K562 (cell line): Measurements from ENCODE around the gene DAAM1. TPM values are rescaled to one million over a fixed set of nuclear protein-coding genes. Genes with fewer than 3 reads are reported as not detected.

Experiments used
- ATAC-seq: fragments of 200-7000 bp; cut with Tn5 transposase; 3 replicates; pipeline ENCODE4 v1.9.1; 2020; ENCODE audit warnings: moderate library complexity
- BruUV-seq: library from RNA; stranded (reverse); fragments of 400-500 nt; replicated peaks from 2 replicates; lab custom pipeline; 2021; lab: Mats Ljungman, UMichigan
- CTCF ChIA-PET: fragments of 300-600 bp; formaldehyde crosslinking; extraction: SDS; loops from one replicate; lab custom pipeline; 2021; ENCODE audit warnings: low intra/inter-chr PET ratio; lab: Yijun Ruan, JAX
- POLR2A ChIA-PET: fragments of 300-600, 350-650 bp; sonication (Branson Sonifier 250); formaldehyde crosslinking; extraction: SDS; loops from one replicate; lab custom pipeline; 2021; ENCODE audit warnings: antibody characterized with exemption, inconsistent platforms; lab: Yijun Ruan, JAX
- DNase-seq, 4 experiments: peaks; one replicate each; pipeline versions ENCODE4 v3.0.0 to v3.0.0-alpha.2; 2011 to 2018; ENCODE audit warnings: low spot score in 3 of 4, mixed read lengths in 3 of 4; ENCODE audit errors: extremely low read depth in 1 of 4
- FAIRE-seq: peaks from 2 replicates; lab custom pipeline; 2011; peaks lifted over from hg19 to GRCh38; lab: Jason Lieb, UNC
- H2AFZ ChIP-seq: 2 replicates; pipeline ENCODE4 v1.6.0; 2011; ENCODE audit warnings: low read depth, low read length, control low read depth, inconsistent platforms
- H3K27ac ChIP-seq: fragments of 200-600 bp; 3 replicates; pipeline ENCODE4 v1.8.0; 2011; ENCODE audit warnings: low read depth, mild to moderate bottlenecking, control low read depth, inconsistent platforms, low read length, moderate library complexity, mixed read lengths; ENCODE audit errors: extremely low read depth
- H3K27me3 ChIP-seq, 2 experiments: fragments of 300-600 bp in 1 of 2; 2 replicates in 1 of 2; 3 replicates in 1 of 2; pipeline versions ENCODE4 v1.6.0 to v1.8.0; 2011; ENCODE audit warnings: inconsistent platforms in 2 of 2, low read length in 2 of 2, mild to moderate bottlenecking in 1 of 2, mixed read lengths in 1 of 2, moderate library complexity in 1 of 2; ENCODE audit not compliant: control insufficient read depth in 2 of 2, insufficient read depth in 2 of 2
- H3K36me3 ChIP-seq: fragments of 300-600 bp; 3 replicates; pipeline ENCODE4 v1.8.0; 2011; ENCODE audit warnings: mild to moderate bottlenecking, low read length, inconsistent platforms; ENCODE audit not compliant: control insufficient read depth, insufficient read depth
- H3K4me1 ChIP-seq, 2 experiments: fragments of 200-600 bp in 1 of 2; replicated peaks in 1 of 2; 2 replicates in 1 of 2; 3 replicates in 1 of 2; pipeline versions ENCODE4 v1.5.1 to v1.8.0; 2011; ENCODE audit warnings: inconsistent platforms in 2 of 2, low read length in 2 of 2, mild to moderate bottlenecking in 1 of 2, mixed read lengths in 1 of 2, moderate library complexity in 1 of 2; ENCODE audit not compliant: control insufficient read depth in 2 of 2, insufficient read depth in 2 of 2
- H3K4me2 ChIP-seq: 2 replicates; pipeline ENCODE4 v1.6.1; 2011; ENCODE audit warnings: low read length, control low read depth, inconsistent platforms, mixed read lengths; ENCODE audit not compliant: insufficient read depth
- H3K4me3 ChIP-seq: fragments of 200-600 bp; sonication (generic), shearing (Covaris generic); 2 replicates; pipeline ENCODE4 v1.5.1; 2016; ENCODE audit warnings: control low read depth, inconsistent platforms
- H3K79me2 ChIP-seq: fragments of 200-600 bp; 3 replicates; pipeline ENCODE4 v1.8.0; 2011; ENCODE audit warnings: low read length, inconsistent platforms; ENCODE audit not compliant: control insufficient read depth, insufficient read depth
- H3K9ac ChIP-seq, 2 experiments: 2 replicates each; pipeline versions ENCODE4 v1.6.0 to v1.6.1; 2011; ENCODE audit warnings: low read depth in 2 of 2, low read length in 2 of 2, control low read depth in 1 of 2, inconsistent platforms in 1 of 2, mild to moderate bottlenecking in 1 of 2, mixed read lengths in 1 of 2; ENCODE audit not compliant: insufficient read depth in 1 of 2
- H3K9me1 ChIP-seq: one replicate; pipeline ENCODE4 v1.6.0; 2011; ENCODE audit warnings: inconsistent platforms, mild to moderate bottlenecking, low read length, moderate library complexity; ENCODE audit not compliant: control insufficient read depth, insufficient read depth
- H3K9me3 ChIP-seq: replicated peaks from 2 replicates; pipeline ENCODE4 v1.5.1; 2011; ENCODE audit warnings: low read depth, low read length, inconsistent platforms; ENCODE audit not compliant: control insufficient read depth, insufficient read depth
- H4K20me1 ChIP-seq: replicated peaks from 2 replicates; pipeline ENCODE4 v1.6.1; 2011; ENCODE audit warnings: low read length, inconsistent platforms, mixed read lengths; ENCODE audit not compliant: control insufficient read depth, insufficient read depth
- BRD4 ChIP-seq: fragments of 200-600 bp; sonication (generic); IDR thresholded peaks from 2 replicates; pipeline ENCODE4 v1.6.1; 2017; ENCODE audit warnings: inconsistent platforms
- CCAR2 ChIP-seq: fragments of 200-400 bp; formaldehyde crosslinking; IDR thresholded peaks from 2 replicates; pipeline ENCODE4 v1.6.1; 2017; ENCODE audit warnings: mild to moderate bottlenecking, low read depth, low read length
- EGR1 ChIP-seq: fragments of 450-650 bp; conservative IDR thresholded peaks from 2 replicates; pipeline ENCODE4 v1.6.1; 2017; ENCODE audit warnings: mild to moderate bottlenecking
- GATA2 ChIP-seq: sonication (generic); formaldehyde crosslinking; IDR thresholded peaks from 2 replicates; pipeline ENCODE4 v1.4.0; 2020; ENCODE audit warnings: mild to moderate bottlenecking, missing genetic modification reagents
- MTA3 ChIP-seq: fragments of 450-650 bp; formaldehyde crosslinking; IDR thresholded peaks from 2 replicates; pipeline ENCODE4 v1.6.1; 2017; ENCODE audit warnings: mild to moderate bottlenecking, borderline replicate concordance
- RFX7 ChIP-seq: fragments of 250-450 bp; sonication (Bioruptor Pico); IDR thresholded peaks from 2 replicates; pipeline ENCODE4 v1.5.1; 2021; ENCODE audit warnings: mild to moderate bottlenecking
- ZNF592 ChIP-seq: fragments of 450-650 bp; IDR thresholded peaks from 2 replicates; pipeline ENCODE4 v1.6.1; 2017; ENCODE audit warnings: antibody characterized with exemption, mild to moderate bottlenecking
- ZNF699 ChIP-seq: fragments of 250-450 bp; sonication (Bioruptor Pico); IDR thresholded peaks from 2 replicates; pipeline ENCODE4 v1.8.0; 2021; ENCODE audit warnings: mild to moderate bottlenecking, moderate library complexity; ENCODE audit not compliant: insufficient replicate concordance
- ZNF717 ChIP-seq: fragments of 250-450 bp; sonication (Bioruptor Pico); IDR thresholded peaks from 2 replicates; pipeline ENCODE4 v1.5.0; 2021
- WGBS: fragments of 100-300 bp; shearing (Covaris generic); methylation state at CpG from one replicate; pipeline ENCODE4 v1.1.6; 2016; ENCODE audit warnings: low coverage, mixed read lengths; ENCODE audit not compliant: insufficient coverage; ENCODE audit errors: missing lambda C conversion rate; 5-methylcytosine and 5-hydroxymethylcytosine counted together
- in situ Hi-C: fragments of 300-500 bp; cut with MboI; formaldehyde crosslinking; loops from 4 replicates; pipeline ENCODE4 v1.15.0; 2018; ENCODE audit warnings: inconsistent platforms, mixed read lengths
- intact Hi-C: fragments of 100-400 bp; cut with micrococcal nuclease; formaldehyde crosslinking; loops from 2 replicates; pipeline ENCODE4 v1.14.2; 2022
- polyA plus RNA-seq, 8 experiments: library from polyadenylated mRNA; depleted of rRNA in 4 of 8; stranded (reverse) in 5 of 8; unstranded in 3 of 8; fragments of >200 nt; fragmentation: Nextera tagmentation in 2 of 8; fragmentation: Illumina TruSeq in 1 of 8; extraction: Ambion mirVana in 2 of 8; extraction: Trizol in 1 of 8; gene quantifications; 2 replicates each; pipeline versions ENCODE4 v1.2.1 to v1.2.3, GENCODE V29; 2011 to 2014; ENCODE audit warnings: inconsistent platforms in 1 of 8, missing spikeins in 1 of 8
- total RNA-seq, 7 experiments: library from RNA; depleted of rRNA in 6 of 7; stranded (reverse); fragments of >200 nt in 6 of 7; fragmentation: Illumina TruSeq in 2 of 7; extraction: Trizol in 2 of 7; gene quantifications; 2 replicates each; pipeline versions ENCODE4 v1.2.1 to v1.2.3, GENCODE V29; 2011 to 2021; ENCODE audit warnings: low replicate concordance in 1 of 7

DAAM1 gene
- total and polyA plus RNA-seq, 9 of the 15 experiments (the other 6 are each of a cell fraction or from before 2014, with no cell fraction given): 3.6 to 11.6 (median 6.7) TPM

GRCh38 chr14:59342516-59343484, 154.3 kb downstream of the DAAM1 start:
- TF ChIP-seq RFX7 (CRISPR knock-in tag) (no peak), MTA3 (no peak), BRD4 (no peak), GATA2 (CRISPR knock-in tag) (no peak), ZNF717 (CRISPR knock-in tag) (no peak), ZNF592 (no peak), ZNF699 (CRISPR knock-in tag) (no peak), CCAR2 (no peak), EGR1 (no peak)
- H3K9ac ChIP-seq: no peak overlapping the region
- 59% methylated on average over 9 of the region's 11 CpGs for WGBS
- no peaks in the 10 kb centered on the region for H3K9me3 ChIP-seq
- no peak overlapping the region for H2AFZ ChIP-seq
- BruUV-seq: no TSS peak
- FAIRE-seq (no peak), DNase-seq (no peak), ATAC-seq (no peak)
- no peaks in the 10 kb centered on the region for H3K27me3 ChIP-seq
- no peaks in the 10 kb centered on the region for H4K20me1 ChIP-seq
- no peaks in the 10 kb centered on the region for H3K9me1 ChIP-seq
- no peak overlapping the region for H3K4me2 ChIP-seq
- POLR2A ChIA-PET: interaction anchor here (0.7 kb wide), 1 partner anchor 838 kb away, joined by 3 read pairs; no protein-coding TSS in a partner anchor
- H3K4me1 ChIP-seq: no peaks in the 10 kb centered on the region; a peak in 1 of 5 replicates
- no peaks in the 10 kb centered on the region for H3K79me2 ChIP-seq
- no peak overlapping the region for H3K27ac ChIP-seq
- intact Hi-C loops: no loop called here
- CTCF ChIA-PET: no interaction called here
- in situ Hi-C loops: no loop called here
- H3K4me3 ChIP-seq: no peak overlapping the region
- peaks cover 2% of the 10 kb centered on the region; the same call in 1 of the 3 replicates for H3K36me3 ChIP-seq
